HepG2 (cell line): Measurements from ENCODE around the gene TPR. TPM values are rescaled to one million over a fixed set of nuclear protein-coding genes. Genes with fewer than 3 reads are reported as not detected.
A peak's percentile ranks its signal among the peaks of the same experiment; 100 is the strongest.

Experiments
- ATAC-seq: fragments of 200-7000 bp; cut with Tn5 transposase; 3 replicates; pipeline ENCODE4 v1.9.1; 2020; ENCODE audit warnings: mild to moderate bottlenecking, moderate library complexity
- BruUV-seq: library from RNA; stranded (reverse); fragments of 400-500 nt; replicated peaks from 2 replicates; lab custom pipeline; 2021; lab: Mats Ljungman, UMichigan
- CTCF ChIA-PET: fragments of 300-600 bp; formaldehyde crosslinking; extraction: SDS; loops from one replicate; lab custom pipeline; 2021; ENCODE audit warnings: low total read pairs, inconsistent platforms, low intra/inter-chr PET ratio; lab: Yijun Ruan, JAX
- POLR2A ChIA-PET: fragments of 350-600 bp; sonication (Branson Sonifier 250); formaldehyde crosslinking; loops from one replicate; lab custom pipeline; 2020; ENCODE audit warnings: antibody characterized with exemption, inconsistent platforms; lab: Yijun Ruan, JAX
- DNase-seq: peaks from one replicate; pipeline ENCODE4 v3.0.0-alpha.2; 2015; ENCODE audit warnings: low spot score
- FAIRE-seq: peaks from 3 replicates; lab custom pipeline; 2011; peaks lifted over from hg19 to GRCh38; lab: Jason Lieb, UNC
- H2AFZ ChIP-seq: one replicate; pipeline ENCODE4 v1.6.1; 2011; ENCODE audit warnings: low read length, inconsistent platforms
- H3K27ac ChIP-seq: fragments of 300-600 bp; 3 replicates; pipeline ENCODE4 v1.8.0; 2011; ENCODE audit warnings: mixed run types, mild to moderate bottlenecking, mixed read lengths, low read length, inconsistent platforms; ENCODE audit not compliant: insufficient read depth; ENCODE audit errors: extremely low read length
- H3K27me3 ChIP-seq, 2 experiments: fragments of 200-600 bp in 1 of 2; 2 replicates in 1 of 2; 3 replicates in 1 of 2; pipeline versions ENCODE4 v1.6.0 to v1.8.0; 2011; ENCODE audit warnings: low read length in 2 of 2, mild to moderate bottlenecking in 2 of 2, moderate library complexity in 2 of 2, inconsistent platforms in 1 of 2; ENCODE audit not compliant: insufficient read depth in 2 of 2, control insufficient read depth in 1 of 2
- H3K36me3 ChIP-seq, 2 experiments: fragments of 200-600 bp in 1 of 2; replicated peaks in 1 of 2; 2 replicates in 1 of 2; 3 replicates in 1 of 2; pipeline versions ENCODE4 v1.5.1 to v1.8.0; 2011; ENCODE audit warnings: low read length in 2 of 2, inconsistent platforms in 1 of 2; ENCODE audit not compliant: insufficient read depth in 2 of 2, control insufficient read depth in 1 of 2
- H3K4me1 ChIP-seq: 2 replicates; pipeline ENCODE4 v1.5.1; 2012; ENCODE audit warnings: low read length, inconsistent platforms; ENCODE audit not compliant: insufficient read depth
- H3K4me2 ChIP-seq: 2 replicates; pipeline ENCODE4 v1.6.0; 2011; ENCODE audit warnings: low read depth, low read length, inconsistent platforms
- H3K4me3 ChIP-seq, 3 experiments: fragments of 200-600 bp in 1 of 3; sonication (generic), shearing (Covaris generic) in 1 of 3; replicated peaks in 1 of 3; 2 replicates each; pipeline ENCODE4 v1.5.1; 2011 to 2016; ENCODE audit warnings: low read length in 3 of 3, inconsistent platforms in 2 of 3, low read depth in 2 of 3, mild to moderate bottlenecking in 2 of 3, control low read depth in 1 of 3, mixed read lengths in 1 of 3; ENCODE audit not compliant: insufficient read depth in 1 of 3
- H3K79me2 ChIP-seq: one replicate; pipeline ENCODE4 v1.6.1; 2011; ENCODE audit warnings: low read length, inconsistent platforms; ENCODE audit not compliant: insufficient read depth
- H3K9ac ChIP-seq: 2 replicates; pipeline ENCODE4 v1.6.0; 2011; ENCODE audit warnings: mild to moderate bottlenecking, low read depth, low read length, inconsistent platforms; ENCODE audit not compliant: insufficient read depth
- H3K9me3 ChIP-seq: 2 replicates; pipeline ENCODE4 v1.5.1; 2012; ENCODE audit warnings: mild to moderate bottlenecking, low read length
- H4K20me1 ChIP-seq: 2 replicates; pipeline ENCODE4 v1.6.0; 2011; ENCODE audit warnings: inconsistent platforms, mild to moderate bottlenecking, low read length, moderate library complexity; ENCODE audit not compliant: insufficient read depth
- ATF7 ChIP-seq, 2 experiments: fragments of 450-650 bp in 1 of 2; sonication (generic) in 1 of 2; formaldehyde crosslinking in 1 of 2; IDR thresholded peaks; 2 replicates each; pipeline versions ENCODE4 v1.4.0 to v1.6.1; 2016 to 2020; ENCODE audit warnings: antibody characterized with exemption in 1 of 2, mild to moderate bottlenecking in 1 of 2, missing genetic modification reagents in 1 of 2
- CREB1 ChIP-seq, 2 experiments: fragments of 450-650 bp in 1 of 2; IDR thresholded peaks; 2 replicates each; pipeline ENCODE4 v1.6.1; 2016 to 2017; ENCODE audit warnings: control low read depth in 1 of 2, mild to moderate bottlenecking in 1 of 2, missing compliant biosample characterization in 1 of 2, missing genetic modification characterization in 1 of 2
- DNMT3B ChIP-seq: conservative IDR thresholded peaks from 2 replicates; pipeline ENCODE4 v1.6.1; 2016; ENCODE audit warnings: missing biosample characterization, control low read depth
- MTF2 ChIP-seq: sonication (generic); formaldehyde crosslinking; IDR thresholded peaks from 2 replicates; pipeline ENCODE4 v1.5.0; 2020; ENCODE audit warnings: missing genetic modification reagents, borderline replicate concordance
- TBX2 ChIP-seq: sonication (generic); formaldehyde crosslinking; IDR thresholded peaks from 2 replicates; pipeline ENCODE4 v1.5.0; 2020; ENCODE audit warnings: missing genetic modification reagents, mild to moderate bottlenecking, borderline replicate concordance
- ZFX ChIP-seq: sonication (generic); formaldehyde crosslinking; IDR thresholded peaks from 2 replicates; pipeline ENCODE4 v1.4.0; 2020; ENCODE audit warnings: mild to moderate bottlenecking, low read depth, missing genetic modification reagents, moderate library complexity
- ZNF24 ChIP-seq: fragments of 450-650 bp; IDR thresholded peaks from 2 replicates; pipeline ENCODE4 v1.6.1; 2017; ENCODE audit warnings: antibody characterized with exemption, mild to moderate bottlenecking
- WGBS: methylation state at CpG from one replicate; pipeline ENCODE4 v1.1.6; 2017; ENCODE audit warnings: low lambda C conversion rate; 5-methylcytosine and 5-hydroxymethylcytosine counted together
- in situ Hi-C: cut with HindIII; loops from 2 replicates; pipeline ENCODE4 v1.10.0; 2017; ENCODE audit warnings: low pct_unique_long_range_greater_than_20kb; ENCODE audit not compliant: extremely low pct_ligation_motif_present
- intact Hi-C: fragments of 100-400 bp; cut with micrococcal nuclease; formaldehyde crosslinking; loops from one replicate; pipeline ENCODE4 v1.10.0; 2022; ENCODE audit not compliant: unreplicated experiment
- polyA plus RNA-seq, 8 experiments: library from polyadenylated mRNA; depleted of rRNA in 3 of 8; stranded (reverse) in 7 of 8; unstranded in 1 of 8; fragments of >200 nt; fragmentation: Illumina TruSeq in 4 of 8; extraction: Trizol in 4 of 8; gene quantifications; 2 replicates each; pipeline versions ENCODE4 v1.2.1 to v1.2.3, GENCODE V29; 2011 to 2016; ENCODE audit warnings: low read depth in 4 of 8, missing spikeins in 1 of 8, mixed read lengths in 1 of 8; ENCODE audit not compliant: insufficient read depth in 1 of 8
- total RNA-seq, 5 experiments: library from RNA; depleted of rRNA; stranded (reverse); fragments of >200 nt; fragmentation: Illumina TruSeq; extraction: Trizol; gene quantifications; 2 replicates each; pipeline ENCODE4 v1.2.3, GENCODE V29; 2016; ENCODE audit warnings: low read depth in 1 of 5

Gene TPR
- total and polyA plus RNA-seq, 2 of the 13 experiments (the other 11 are each of a cell fraction or from before 2014, with no cell fraction given), result 78.9 to 81.7 TPM

DNA sequence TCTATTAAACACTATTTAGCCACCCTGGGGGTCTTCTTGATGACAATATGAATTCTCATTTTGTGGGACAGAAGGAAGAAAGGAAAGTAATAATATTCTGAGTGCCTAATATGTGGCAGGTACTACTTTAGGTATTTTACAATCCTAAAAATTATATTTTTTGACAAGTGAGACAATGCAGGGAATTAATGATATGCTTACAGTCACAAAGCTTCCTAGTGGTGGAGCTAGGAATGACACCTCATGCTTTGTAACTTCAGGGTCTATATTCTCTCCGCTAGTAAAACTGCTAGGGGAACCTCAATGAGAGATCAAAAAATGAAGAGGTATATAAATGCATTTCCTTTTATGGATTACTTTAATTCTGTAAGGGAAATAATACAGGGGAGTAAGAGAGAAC, 44.3 kb downstream of the TPR start:
- Histone ChIP-seq H3K9ac (no peak overlapping the region), H3K4me1 (no peaks in the 10 kb centered on the region), H3K4me3 (no peak overlapping the region), H3K27ac (no peak overlapping the region), H3K36me3 (peaks cover 17 to 71% of the 10 kb centered on the region in 2 experiments), H2AFZ (no peak overlapping the region), H3K9me3 (no peaks in the 10 kb centered on the region), H3K4me2 (no peak overlapping the region), H4K20me1 (no peaks in the 10 kb centered on the region), H3K27me3 (no peaks in the 10 kb centered on the region), H3K79me2 (no peaks in the 10 kb centered on the region)
- peak; percentile 6 for DNase-seq
- intact Hi-C loops, result loop anchor here (5.0 kb wide), 1 partner anchor 42 kb away; no protein-coding TSS in a partner anchor
- in situ Hi-C loops, result no loop called here
- WGBS, result 100% methylated on average over 1 of the region's 1 CpG
- TF ChIP-seq ZNF24 (peak; percentile 66; the same call in 1 of the 2 replicates), TBX2 (no peak), DNMT3B (CRISPR knock-in tag) (no peak), MTF2 (CRISPR knock-in tag) (no peak)
- POLR2A ChIA-PET, result no interaction called here
- CTCF ChIA-PET, result no interaction called here
- ATAC-seq, result peak; percentile 49; the same call in 1 of the 3 replicates
- no TSS peak for BruUV-seq
- FAIRE-seq, result no peak

DNA sequence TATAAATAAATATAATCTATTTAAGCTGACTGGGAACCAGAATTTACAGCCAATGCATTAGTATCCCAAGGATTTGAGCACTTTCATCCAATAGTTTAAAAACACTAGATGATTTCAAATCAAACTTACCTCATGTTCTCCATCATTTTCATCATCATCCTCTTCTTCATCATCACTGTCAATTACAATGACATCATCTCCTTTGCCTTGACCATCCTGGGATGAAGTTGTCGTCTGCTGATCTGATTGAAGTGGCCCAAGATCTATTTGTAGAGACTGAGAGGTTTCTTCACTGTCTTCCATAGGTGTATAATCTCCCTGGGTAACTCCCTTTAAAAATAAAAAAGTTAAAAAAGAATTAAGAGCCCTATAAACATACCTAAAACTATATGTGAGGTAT, 47.7 kb downstream of the TPR start:
- ATAC-seq, result no peak
- H4K20me1 ChIP-seq, result no peaks in the 10 kb centered on the region
- TF ChIP-seq ZFX (CRISPR knock-in tag), result no peak
- 0 out of 2 replicates have a peak, but pooled peaks have one; percentile 38 for TF ChIP-seq CREB1 (IDR thresholded peaks at IDR 0.05)
- no peak for TF ChIP-seq CREB1 (CRISPR knock-in tag; IDR thresholded peaks at IDR 0.05)
- TF ChIP-seq ATF7 (IDR thresholded peaks at IDR 0.05), result peak; percentile 93
- TF ChIP-seq ATF7 (CRISPR knock-in tag; IDR thresholded peaks at IDR 0.05), result no peak
- TF ChIP-seq, all 625 proteins: peak for 2
- in situ Hi-C loops (no loop called here), intact Hi-C loops (no loop called here)
- DNase-seq (no peak), FAIRE-seq (no peak)
- Histone ChIP-seq H3K4me3 (no peak overlapping the region), H3K9me3 (no peaks in the 10 kb centered on the region), H3K9ac (no peak overlapping the region), H2AFZ (no peak overlapping the region), H3K27me3 (no peaks in the 10 kb centered on the region), H3K4me2 (no peak overlapping the region), H3K27ac (no peak overlapping the region), H3K4me1 (no peaks in the 10 kb centered on the region), H3K79me2 (no peaks in the 10 kb centered on the region), H3K36me3 (peaks cover 12 to 60% of the 10 kb centered on the region in 2 experiments)
- no TSS peak for BruUV-seq
- POLR2A ChIA-PET, result no interaction called here
- 100% methylated on average over 1 of the region's 1 CpG for WGBS
- CTCF ChIA-PET, result no interaction called here
